GM19239 (cell line): ENCODE measurements around the gene TTC31.

Experiments used
- DNase-seq: peaks from one replicate; pipeline ENCODE4 v3.0.0; 2011; ENCODE audit warnings: low spot score; ENCODE audit not compliant: insufficient read length
- FAIRE-seq: peaks from 2 replicates; lab custom pipeline; 2011; peaks lifted over from hg19 to GRCh38; lab: Jason Lieb, UNC

TTC31 gene

GRCh38 chr2:74502147-74502719 lies 19.4 kb downstream of the TTC31 start:
- FAIRE-seq, result peak; percentile 18
- DNase-seq, result no peak

GRCh38 chr2:74502720-74503505 lies 20.0 kb downstream of the TTC31 start:
- FAIRE-seq (peak; percentile 71), DNase-seq (peak; percentile 63)

GRCh38 chr2:74503506-74504475 lies 20.9 kb downstream of the TTC31 start:
- DNase-seq (no peak), FAIRE-seq (no peak)

- no peak for DNase-seq
- FAIRE-seq, result no peak
These were observed 21.7 kb downstream of the TTC31 start for GRCh38 chr2:74504591-74504990.

GRCh38 chr2:74505448-74506246 lies 22.8 kb downstream of the TTC31 start:
- FAIRE-seq, result no peak
- no peak for DNase-seq

- DNase-seq (peak; percentile 93), FAIRE-seq (peak; percentile 95)
These were observed 24.5 kb downstream of the TTC31 start, which contains the start of gene PCGF1 for GRCh38 chr2:74507145-74507925. Gene PCGF1, minus strand, starts transcription at chr2:74507695. Its CDS starts 27 bp downstream, at chr2:74507668.

GRCh38 chr2:74507926-74508520 lies 25.1 kb downstream of the TTC31 start:
- DNase-seq, result no peak
- FAIRE-seq, result no peak

- no peak for FAIRE-seq
- DNase-seq, result no peak
These were observed 27.4 kb downstream of the TTC31 start for GRCh38 chr2:74510272-74510671.

- FAIRE-seq (no peak), DNase-seq (no peak)
These were observed 28.5 kb downstream of the TTC31 start for GRCh38 chr2:74511104-74511989.

- FAIRE-seq (no peak), DNase-seq (no peak)
These were observed 30.1 kb downstream of the TTC31 start for GRCh38 chr2:74512744-74513604.

GRCh38 chr2:74513605-74514367 lies 30.9 kb downstream of the TTC31 start:
- DNase-seq, result no peak
- no peak for FAIRE-seq

GRCh38 chr2:74514368-74515270 lies 31.7 kb downstream of the TTC31 start, which contains the start of gene TLX2:
Gene TLX2, plus strand, starts transcription at chr2:74514450. Its CDS starts 357 bp downstream, at chr2:74514807.
- FAIRE-seq, result peak; percentile 14
- no peak for DNase-seq

GRCh38 chr2:74515271-74515980 lies 32.5 kb downstream of the TTC31 start:
- DNase-seq (no peak), FAIRE-seq (no peak)

- FAIRE-seq, result no peak
These were observed 33.2 kb downstream of the TTC31 start for GRCh38 chr2:74515981-74516633.

More at GRCh38 chr2:74515981-74516633, 33.2 kb downstream of the TTC31 start:
- DNase-seq, result peak; percentile 79
